ENCODE measurements around the gene GALNT18.
A peak's percentile ranks its signal among the peaks of the same experiment; 100 is the strongest.

The GALNT18 gene

GRCh38 chr11:11561991-11562390, 59.8 kb downstream of the GALNT18 start:
- DNase-seq = no peak

DNA sequence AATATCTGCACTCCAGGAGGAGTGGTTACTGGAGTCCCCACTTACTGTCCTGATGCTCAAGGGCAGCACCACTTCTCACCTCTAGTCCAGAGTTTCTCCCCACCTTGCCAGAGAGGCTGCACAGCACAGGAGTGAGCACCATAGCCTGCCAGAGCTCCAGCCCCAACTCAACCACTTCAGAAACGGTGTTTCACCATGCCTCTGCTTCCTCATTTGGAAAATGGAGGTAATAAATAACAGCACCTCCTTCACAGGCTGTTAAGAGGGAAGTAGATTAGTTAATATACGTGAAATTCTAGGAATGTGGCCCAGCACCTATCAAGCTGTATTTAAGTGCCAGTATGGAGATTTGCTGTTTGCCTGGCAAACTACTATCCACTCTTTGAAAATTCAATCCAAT, 63.0 kb downstream of the GALNT18 start:
- DNase-seq = peak; percentile 54

DNA sequence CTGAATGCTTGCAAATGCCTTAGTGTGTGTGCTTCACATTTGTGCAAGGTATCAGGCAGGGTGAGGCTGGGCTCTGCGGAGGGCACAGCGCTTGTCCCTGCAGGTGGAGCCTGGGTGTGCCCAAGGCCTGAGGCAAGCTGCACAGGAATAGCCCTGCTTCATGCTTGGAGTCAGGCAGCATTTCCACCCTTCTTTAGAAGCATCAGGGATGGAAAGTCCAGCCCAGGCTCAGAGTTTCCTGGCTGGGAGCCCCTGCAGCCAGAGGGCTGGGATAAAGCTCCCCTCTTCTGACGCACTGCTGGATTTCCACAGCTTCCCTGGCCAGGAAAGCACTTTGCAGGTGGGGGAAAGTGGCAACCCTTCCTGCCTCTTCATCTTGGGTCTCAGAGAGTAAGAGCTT, 63.4 kb downstream of the GALNT18 start:
- no peak for DNase-seq

DNA sequence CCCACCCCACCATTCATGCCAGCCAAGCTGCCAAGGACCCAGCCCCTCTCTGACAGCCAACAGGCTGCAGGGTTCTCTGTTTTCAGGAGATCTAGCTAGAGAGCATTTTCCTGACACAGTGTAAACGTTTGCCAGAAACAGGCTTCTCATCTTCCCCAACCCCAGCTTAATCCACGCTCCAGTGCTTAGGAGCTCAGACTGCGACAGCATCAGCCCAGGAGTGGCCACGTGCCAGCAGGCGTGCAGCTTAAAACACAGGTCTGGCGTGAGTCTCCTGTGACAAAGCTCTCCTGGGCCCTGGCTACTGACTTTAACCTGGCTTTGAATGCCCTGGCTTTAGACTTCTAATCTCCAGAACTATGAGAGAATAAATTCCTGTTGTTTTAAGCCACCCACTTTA, 66.6 kb downstream of the GALNT18 start:
- DNase-seq = peak; percentile 94

DNA sequence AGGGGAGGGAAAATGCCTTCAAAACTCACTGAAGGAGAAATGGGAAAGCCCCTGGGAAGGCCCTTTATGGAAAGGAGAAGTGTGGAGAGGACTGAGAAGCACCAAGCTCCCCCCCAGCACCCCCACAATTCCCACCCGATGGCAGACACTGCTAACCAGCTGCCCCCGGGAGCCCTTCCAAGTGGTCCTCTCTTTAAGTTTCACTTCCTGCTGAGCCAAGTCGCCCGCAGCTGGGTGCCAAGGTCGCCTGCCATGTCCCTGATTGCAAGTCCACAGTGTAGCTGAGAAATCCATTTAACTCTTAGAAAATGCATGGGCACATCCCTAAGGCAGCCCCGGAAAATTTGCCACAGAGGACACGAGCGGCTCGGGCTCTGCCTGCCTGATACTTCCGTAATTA, 68.2 kb downstream of the GALNT18 start:
- no peak for DNase-seq

DNA sequence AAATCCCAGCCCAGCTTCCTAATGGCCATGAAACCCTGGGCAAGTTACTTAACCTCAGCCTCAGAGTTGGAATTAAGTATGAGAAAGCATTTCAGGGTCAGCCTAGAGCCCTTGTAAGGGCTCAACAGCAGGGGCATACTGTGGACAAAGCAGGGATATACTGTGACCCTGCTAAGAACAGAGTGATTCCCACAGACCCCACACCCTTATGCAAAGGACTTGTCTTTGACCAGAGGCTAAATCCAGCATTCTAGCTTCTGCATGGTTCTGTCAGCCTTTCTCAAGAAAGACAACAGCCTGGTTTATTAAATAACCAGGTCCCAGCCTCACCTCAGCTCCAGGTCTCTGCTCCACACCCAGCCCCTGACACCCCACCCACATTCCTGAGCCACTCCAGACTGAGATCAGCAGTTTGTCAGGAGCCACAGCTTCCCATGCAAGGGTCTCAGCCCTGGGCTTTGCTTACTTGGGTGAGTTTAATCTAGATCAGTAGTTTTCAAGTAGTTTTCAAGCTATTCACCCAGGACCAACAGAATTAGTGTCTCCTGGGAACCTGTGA, 69.2 kb downstream of the GALNT18 start:
- DNase-seq = no peak

DNA sequence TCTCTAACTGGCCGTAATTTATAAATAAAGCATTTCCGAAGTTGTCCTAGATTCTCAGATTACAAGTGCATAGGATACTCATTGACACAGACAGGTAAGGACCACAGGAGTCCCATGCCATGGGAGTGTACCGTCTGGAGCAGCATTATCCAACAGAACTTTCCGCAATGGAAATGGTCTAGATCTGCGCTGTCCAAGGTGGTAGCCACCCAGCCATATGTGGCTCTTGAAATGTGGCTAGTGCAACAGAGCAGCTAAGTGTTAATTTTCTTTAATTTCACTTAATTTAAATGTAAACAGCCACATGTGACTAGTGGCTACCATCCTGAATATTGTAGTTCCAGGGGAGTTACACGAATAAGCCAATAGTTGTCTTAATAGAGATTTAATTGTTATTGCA, 71.3 kb downstream of the GALNT18 start:
- no peak for DNase-seq

DNA sequence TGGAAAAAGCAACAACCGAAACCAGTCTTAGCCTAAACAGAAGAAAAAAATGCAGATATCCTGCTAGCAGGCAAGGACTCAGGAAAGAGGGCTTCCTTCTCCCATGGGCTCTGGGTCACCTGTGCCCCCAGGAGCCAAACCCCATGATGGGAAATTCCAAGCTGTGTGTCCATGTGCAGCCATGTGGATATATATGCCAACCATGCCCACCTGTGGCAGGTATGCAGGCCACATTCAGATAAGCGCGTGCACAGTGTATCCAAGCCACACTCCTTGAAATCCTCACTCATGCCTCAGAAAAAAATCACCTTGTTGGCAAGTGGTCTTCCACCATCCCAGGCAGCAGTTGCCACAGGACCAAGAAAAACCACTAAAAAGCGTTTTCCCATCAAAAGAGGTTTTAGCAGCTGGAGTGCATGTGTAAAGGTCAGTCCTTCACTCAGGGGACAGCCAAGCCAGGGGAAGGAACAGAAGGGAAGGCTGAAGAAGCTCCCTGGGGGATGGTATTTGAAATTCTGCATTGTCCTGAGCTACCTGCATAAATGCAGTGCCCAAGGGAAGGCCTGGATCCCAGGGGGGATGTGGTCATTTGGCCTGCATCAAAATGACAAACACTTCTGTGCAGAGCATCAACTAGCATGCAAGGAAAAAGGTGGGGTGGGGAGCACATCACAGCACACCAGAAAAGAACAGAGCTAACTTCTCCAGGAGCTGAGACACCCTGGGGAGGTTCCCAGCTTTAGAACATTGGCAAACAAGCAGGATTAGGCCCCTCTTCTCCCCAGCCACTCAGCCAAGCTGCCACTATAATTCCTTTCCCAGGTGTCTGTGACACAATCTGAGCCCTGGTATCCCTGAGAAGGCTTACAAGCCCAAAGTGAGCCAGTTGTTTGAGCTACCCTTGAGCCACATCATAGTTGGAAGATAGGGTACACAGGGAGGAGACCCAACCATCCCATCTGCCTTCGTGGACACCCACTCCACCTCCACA, 76.2 kb downstream of the GALNT18 start:
- DNase-seq = no peak

- DNase-seq = no peak
These were observed 78.1 kb downstream of the GALNT18 start for GRCh38 chr11:11543656-11544055.

DNA sequence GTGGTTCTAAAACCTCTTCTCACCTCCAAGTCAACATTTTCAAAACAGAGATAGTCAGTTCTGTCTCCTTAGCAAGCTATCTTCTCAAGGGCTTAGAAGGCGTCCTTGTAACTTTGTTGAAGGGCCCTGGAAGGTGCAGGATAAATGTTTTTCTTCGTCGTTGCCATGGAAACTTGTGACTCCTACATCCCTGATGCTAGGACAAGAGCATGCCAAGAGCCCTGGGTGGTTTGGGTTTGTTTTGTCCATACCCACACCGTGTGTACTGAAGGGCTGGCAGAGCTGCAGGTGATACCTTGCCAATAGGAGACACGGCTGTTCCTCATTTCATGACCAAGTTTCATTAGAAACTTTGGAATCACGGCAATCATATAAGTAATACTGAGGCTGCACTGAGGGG, 81.6 kb downstream of the GALNT18 start:
- DNase-seq = no peak

GRCh38 chr11:11538277-11538960, 83.4 kb downstream of the GALNT18 start:
- no peak for DNase-seq

DNA sequence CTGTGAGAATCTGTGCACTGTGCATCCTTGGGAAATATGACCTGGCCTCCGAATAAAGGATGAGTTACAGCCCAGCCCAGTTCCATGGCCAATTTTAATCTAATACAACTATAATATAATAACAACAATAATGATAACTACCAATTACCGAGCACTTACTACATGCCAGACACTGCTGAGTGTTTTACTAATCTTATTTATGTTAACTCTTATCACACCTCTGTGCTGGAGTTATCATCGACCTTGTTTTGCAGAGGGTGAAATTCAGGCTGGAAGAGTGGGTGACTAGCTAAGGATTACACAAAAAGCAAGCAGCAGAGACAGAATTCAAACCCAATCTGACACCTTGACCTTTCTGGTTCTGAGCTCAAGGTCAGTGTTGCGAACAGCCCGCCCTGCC, 83.9 kb downstream of the GALNT18 start:
- no peak for DNase-seq

GRCh38 chr11:11537372-11537771, 84.4 kb downstream of the GALNT18 start:
- no peak for DNase-seq

DNA sequence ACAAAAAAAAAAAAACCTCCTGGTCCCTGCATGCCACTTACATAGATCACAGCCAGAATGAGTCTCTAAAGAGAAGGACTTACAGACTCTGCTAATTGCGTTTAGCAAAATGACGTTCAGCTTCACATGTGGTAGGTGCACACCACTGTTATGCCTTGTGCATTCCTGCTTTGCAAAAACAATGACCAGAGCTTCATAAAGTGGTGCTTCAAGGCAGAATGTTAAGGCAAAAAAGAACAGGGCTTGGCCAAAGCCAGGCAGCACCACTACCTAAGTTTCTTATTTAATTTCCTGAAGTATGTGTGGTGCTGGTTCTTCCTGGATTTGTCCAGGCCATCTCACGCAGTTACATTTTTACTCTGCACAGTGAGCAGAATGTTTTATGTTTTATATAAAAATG, 85.2 kb downstream of the GALNT18 start:
- DNase-seq = no peak

- DNase-seq = no peak
These were observed 86.2 kb downstream of the GALNT18 start for GRCh38 chr11:11535611-11536010.

DNA sequence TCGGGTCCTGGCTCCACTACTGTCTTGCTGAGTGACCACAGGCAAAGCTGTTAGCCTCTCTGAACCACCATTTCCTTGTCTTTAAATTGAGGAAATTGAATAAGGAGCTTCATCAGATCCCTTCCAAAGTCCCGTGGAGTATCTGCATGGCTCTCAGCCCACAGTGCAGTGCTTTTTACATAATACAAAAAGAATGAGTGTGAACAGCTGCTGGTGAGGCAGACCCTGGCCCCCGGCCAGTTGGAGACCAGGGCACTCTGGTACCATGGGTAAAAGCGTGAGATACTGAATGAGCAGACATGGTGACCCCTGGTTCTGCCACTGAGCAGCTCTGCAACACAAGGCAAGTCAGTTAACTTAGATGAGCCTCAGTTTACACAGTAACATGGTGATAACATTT, 86.8 kb downstream of the GALNT18 start:
- DNase-seq = peak; percentile 88

DNA sequence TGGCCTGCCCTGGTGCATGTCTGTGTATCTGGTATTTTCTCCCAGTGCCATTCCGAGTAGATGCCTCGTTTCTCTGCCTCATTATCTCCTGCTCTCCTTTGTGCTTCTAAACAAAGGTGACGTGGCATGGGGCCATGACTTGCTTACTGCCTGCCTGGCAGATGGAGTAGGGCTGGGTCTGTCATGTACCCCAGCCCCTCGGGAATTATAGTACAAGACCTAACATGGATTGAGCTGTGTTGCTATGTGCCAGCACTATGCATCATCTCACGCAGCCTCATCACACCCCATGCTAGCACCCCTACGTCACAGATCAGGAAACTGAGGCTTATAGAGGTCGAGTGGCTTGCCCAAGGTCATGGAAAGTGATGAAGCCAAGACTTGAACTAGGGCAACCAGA, 88.1 kb downstream of the GALNT18 start:
- peak; percentile 63 for DNase-seq

DNA sequence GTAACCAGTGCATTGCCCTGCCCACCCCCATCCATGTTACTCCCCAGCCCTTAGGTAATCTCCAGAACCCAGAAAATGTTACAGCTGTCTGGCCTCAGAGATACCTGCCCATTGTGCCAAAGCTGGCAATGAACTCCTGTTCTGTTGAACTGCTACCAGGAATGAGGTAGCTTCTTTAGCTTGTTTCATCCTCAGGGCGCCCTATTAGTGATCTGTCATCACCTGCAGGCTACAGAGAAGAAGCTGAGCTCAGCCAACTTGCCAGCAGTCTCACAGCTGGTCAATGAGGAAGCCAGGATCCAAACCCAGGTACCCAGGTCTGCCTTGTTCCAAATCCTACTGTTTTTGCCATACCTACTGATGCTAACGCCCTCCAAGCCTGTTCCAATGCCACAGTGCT, 88.7 kb downstream of the GALNT18 start:
- DNase-seq = no peak

GRCh38 chr11:11532574-11532973, 89.2 kb downstream of the GALNT18 start:
- DNase-seq = peak; percentile 57

DNA sequence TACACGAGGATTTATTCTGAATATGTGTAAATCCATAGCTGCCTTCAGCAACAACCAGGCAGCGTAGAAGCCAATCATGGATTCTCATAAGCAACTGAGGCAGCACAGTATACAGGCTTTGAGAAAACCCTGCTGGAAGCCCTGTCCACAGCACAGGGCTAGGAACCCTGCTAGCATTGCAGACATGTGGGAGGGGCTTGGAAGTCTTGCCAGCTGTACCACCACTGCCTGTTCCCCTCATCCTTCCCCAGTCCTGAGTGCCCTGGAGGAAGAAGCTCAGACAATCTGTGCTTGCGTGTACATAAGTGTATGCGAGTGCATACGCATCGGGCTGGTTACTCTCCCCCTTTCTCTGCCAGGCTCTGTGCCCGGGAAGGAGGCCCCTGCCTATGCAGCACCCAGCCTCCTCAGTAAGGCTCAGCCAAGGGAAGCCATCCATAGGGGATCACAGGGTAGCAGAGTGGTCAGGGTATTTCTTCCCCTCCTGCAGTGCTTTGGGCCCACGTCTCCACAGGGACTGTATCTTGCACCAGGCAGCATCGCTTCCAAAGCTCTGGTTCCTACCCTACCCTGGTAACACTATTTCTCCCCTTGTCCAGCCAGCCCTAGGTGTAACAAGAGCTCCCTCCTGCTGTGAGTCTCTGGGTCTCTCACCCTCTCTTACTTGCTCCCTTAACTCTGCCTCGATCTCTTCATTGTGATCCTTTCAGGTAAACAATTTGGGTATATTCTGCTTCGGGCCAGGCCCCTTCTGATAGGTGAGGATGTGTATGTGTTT, 90.5 kb downstream of the GALNT18 start:
- DNase-seq = peak; percentile 39

DNA sequence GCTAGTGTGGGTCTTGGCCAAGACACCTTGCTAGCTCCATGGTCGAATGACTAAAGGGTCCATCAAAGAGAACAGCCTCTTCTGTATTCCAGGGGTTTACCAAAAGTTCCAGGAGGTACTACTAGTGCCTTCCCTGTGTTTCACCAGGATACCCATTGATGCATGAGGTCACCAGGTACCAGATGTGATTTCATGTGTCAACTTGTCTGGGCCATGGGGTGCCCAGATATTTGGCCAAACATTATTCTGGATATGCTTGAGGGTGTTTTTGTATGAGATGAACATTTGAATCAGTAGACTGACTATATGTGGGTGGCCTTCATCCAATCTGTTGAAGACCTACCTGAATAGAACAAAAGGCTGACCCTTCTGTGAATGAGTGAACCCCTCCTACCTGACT, 92.8 kb downstream of the GALNT18 start:
- no peak for DNase-seq

GRCh38 chr11:11525283-11525682, 96.5 kb downstream of the GALNT18 start:
- DNase-seq = no peak

- no peak for DNase-seq
These were observed 97.3 kb downstream of the GALNT18 start for GRCh38 chr11:11524436-11525061.
